ENCODE data around the gene CFH.

CFH gene

DNA sequence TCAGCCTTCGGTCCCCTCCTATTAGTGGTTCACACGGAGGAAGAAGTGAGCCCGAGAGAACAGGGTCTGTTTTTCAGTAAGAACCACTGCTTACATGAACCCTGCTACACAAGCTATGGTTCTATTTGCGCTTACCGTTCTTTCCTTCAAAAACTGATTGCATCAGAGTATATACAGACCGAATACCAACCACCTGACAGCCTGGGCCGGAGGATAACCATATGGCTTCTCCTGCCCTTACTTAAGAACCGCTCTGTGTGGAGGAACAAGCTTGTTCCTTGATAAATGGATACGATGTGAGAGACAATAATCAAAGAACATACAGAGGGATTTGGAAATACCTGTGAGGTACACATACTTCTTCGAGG is 42.5 kb upstream of the CFH start:
- Histone ChIP-seq H4K8ac (ENCODE audit: low read depth, low read length) (no peak overlapping the region), H3K36me3 (ENCODE audit: control insufficient read depth in 1 of 2, insufficient read depth in 2 of 2, low read length in 2 of 2) (no peaks in the 10 kb centered on the region), H4K91ac (ENCODE audit: low read depth, low read length) (no peak overlapping the region), H2BK120ac (ENCODE audit: insufficient read depth, low read length, poor library complexity) (no peak overlapping the region), H3K18ac (ENCODE audit: low read length) (no peak overlapping the region), H3K4me2 (ENCODE audit: low read length) (peak overlapping the region; percentile 64), H3K4me1 (ENCODE audit: control insufficient read depth in 1 of 2, insufficient read depth in 2 of 2, low read length in 2 of 2) (peaks cover 0 to 4% of the 10 kb centered on the region in 2 experiments), H3K27me3 (ENCODE audit: insufficient read depth, low read length) (no peaks in the 10 kb centered on the region), H3K4me3 (ENCODE audit: low read depth, low read length) (no peak overlapping the region), H3K27ac (ENCODE audit: low read depth, low read length) (no peak overlapping the region), H3K9ac (ENCODE audit: low read length) (no peak overlapping the region), H2AFZ (ENCODE audit: insufficient read depth, low read length, poor library complexity) (peak overlapping the region; percentile 56), H2BK12ac (ENCODE audit: low read length) (no peak overlapping the region), H2AK5ac (ENCODE audit: low read length) (no peak overlapping the region), H2BK5ac (ENCODE audit: low read depth, low read length, poor library complexity) (no peak overlapping the region), H3K23ac (ENCODE audit: low read length) (no peak overlapping the region), H3K79me1 (ENCODE audit: low read length) (no peaks in the 10 kb centered on the region), H3K4ac (ENCODE audit: low read depth, low read length) (no peak overlapping the region), H4K12ac (ENCODE audit: low read depth, low read length) (no peak overlapping the region), H3K9me3 (ENCODE audit: insufficient read depth, low read depth, low read length) (no peaks in the 10 kb centered on the region), H3K79me2 (ENCODE audit: control insufficient read depth, insufficient read depth, low read length, poor library complexity) (no peaks in the 10 kb centered on the region), H3K14ac (ENCODE audit: low read length) (no peak overlapping the region)
- peak; percentile 2 to 21 for DNase-seq
- no CpG with 5 or more reads among the region's 10 CpGs for WGBS (ENCODE audit: extremely low coverage, insufficient coverage, insufficient read length)

DNA sequence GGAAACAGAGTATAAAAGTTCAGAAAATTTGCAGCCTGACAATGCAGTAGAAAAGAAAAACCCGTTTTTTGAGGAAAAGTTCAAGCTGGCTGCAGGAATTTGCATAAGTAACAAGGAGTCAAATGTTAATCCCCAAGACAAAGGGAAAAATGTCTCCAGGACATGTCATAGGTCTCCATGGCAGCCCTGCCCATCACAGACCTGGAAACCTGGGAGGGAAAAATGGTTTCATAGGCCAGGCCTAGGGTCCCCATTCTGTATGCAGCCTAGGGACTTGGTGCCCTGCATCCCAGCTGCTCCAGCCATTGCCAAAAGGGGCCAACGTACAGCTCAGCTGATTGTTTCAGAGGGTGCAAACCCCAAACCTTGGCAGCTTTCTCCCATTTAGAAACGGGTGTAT is 40.0 kb upstream of the CFH start:
- no peak overlapping the region for H2AFZ ChIP-seq (ENCODE audit: insufficient read depth, low read length, poor library complexity)
- H4K91ac ChIP-seq (ENCODE audit: low read depth, low read length) = no peak overlapping the region
- H3K27me3 ChIP-seq (ENCODE audit: insufficient read depth, low read length) = no peaks in the 10 kb centered on the region
- H2BK12ac ChIP-seq (ENCODE audit: low read length) = no peak overlapping the region
- no peak overlapping the region for H3K4me2 ChIP-seq (ENCODE audit: low read length)
- no peak overlapping the region for H3K27ac ChIP-seq (ENCODE audit: low read depth, low read length)
- H3K4me3 ChIP-seq (ENCODE audit: low read depth, low read length) = no peak overlapping the region
- no peak overlapping the region for H2BK120ac ChIP-seq (ENCODE audit: insufficient read depth, low read length, poor library complexity)
- no peak overlapping the region for H4K12ac ChIP-seq (ENCODE audit: low read depth, low read length)
- H3K4me1 ChIP-seq (ENCODE audit: control insufficient read depth in 1 of 2, insufficient read depth in 2 of 2, low read length in 2 of 2) = peaks cover 0 to 4% of the 10 kb centered on the region in 2 experiments
- no peaks in the 10 kb centered on the region for H3K36me3 ChIP-seq (ENCODE audit: control insufficient read depth in 1 of 2, insufficient read depth in 2 of 2, low read length in 2 of 2)
- no peak overlapping the region for H3K23ac ChIP-seq (ENCODE audit: low read length)
- H3K4ac ChIP-seq (ENCODE audit: low read depth, low read length) = no peak overlapping the region
- H2AK5ac ChIP-seq (ENCODE audit: low read length) = no peak overlapping the region
- H3K9me3 ChIP-seq (ENCODE audit: insufficient read depth, low read depth, low read length) = no peaks in the 10 kb centered on the region
- H3K79me2 ChIP-seq (ENCODE audit: control insufficient read depth, insufficient read depth, low read length, poor library complexity) = no peaks in the 10 kb centered on the region
- H3K18ac ChIP-seq (ENCODE audit: low read length) = no peak overlapping the region
- H2BK5ac ChIP-seq (ENCODE audit: low read depth, low read length, poor library complexity) = no peak overlapping the region
- no peak for DNase-seq
- no peak overlapping the region for H4K8ac ChIP-seq (ENCODE audit: low read depth, low read length)
- no peaks in the 10 kb centered on the region for H3K79me1 ChIP-seq (ENCODE audit: low read length)
- no CpG with 5 or more reads among the region's 3 CpGs for WGBS (ENCODE audit: extremely low coverage, insufficient coverage, insufficient read length)
- no peak overlapping the region for H3K9ac ChIP-seq (ENCODE audit: low read length)
- H3K14ac ChIP-seq (ENCODE audit: low read length) = no peak overlapping the region

DNA sequence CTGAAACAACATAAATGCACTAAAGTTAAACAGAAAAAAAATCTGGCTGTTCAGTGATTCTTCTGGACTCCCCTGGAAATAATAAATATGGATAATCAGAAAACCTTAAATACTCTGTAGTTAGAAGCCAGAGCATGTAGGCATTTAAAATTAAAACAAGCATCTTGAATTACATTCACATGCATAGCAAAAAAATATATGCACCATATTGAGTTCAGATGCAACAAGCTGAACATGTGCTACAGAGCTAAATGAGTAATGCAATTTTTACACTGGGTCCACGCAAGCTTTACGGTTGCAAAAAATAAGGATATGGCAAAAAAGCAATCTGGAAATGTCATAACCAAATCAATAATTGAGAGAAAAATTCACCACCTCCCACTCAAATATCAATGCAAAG is 32.1 kb upstream of the CFH start:
- Histone ChIP-seq H3K23ac (ENCODE audit: low read length) (no peak overlapping the region), H3K36me3 (ENCODE audit: control insufficient read depth in 1 of 2, insufficient read depth in 2 of 2, low read length in 2 of 2) (no peaks in the 10 kb centered on the region), H3K14ac (ENCODE audit: low read length) (no peak overlapping the region), H3K79me1 (ENCODE audit: low read length) (no peaks in the 10 kb centered on the region), H3K27me3 (ENCODE audit: insufficient read depth, low read length) (no peaks in the 10 kb centered on the region), H2BK5ac (ENCODE audit: low read depth, low read length, poor library complexity) (no peak overlapping the region), H2BK12ac (ENCODE audit: low read length) (no peak overlapping the region), H2AFZ (ENCODE audit: insufficient read depth, low read length, poor library complexity) (no peak overlapping the region), H3K4me1 (ENCODE audit: control insufficient read depth in 1 of 2, insufficient read depth in 2 of 2, low read length in 2 of 2) (no peaks in the 10 kb centered on the region), H3K4me2 (ENCODE audit: low read length) (no peak overlapping the region), H3K9me3 (ENCODE audit: insufficient read depth, low read depth, low read length) (no peaks in the 10 kb centered on the region), H4K12ac (ENCODE audit: low read depth, low read length) (no peak overlapping the region), H3K9ac (ENCODE audit: low read length) (no peak overlapping the region), H3K79me2 (ENCODE audit: control insufficient read depth, insufficient read depth, low read length, poor library complexity) (no peaks in the 10 kb centered on the region), H4K91ac (ENCODE audit: low read depth, low read length) (no peak overlapping the region), H3K27ac (ENCODE audit: low read depth, low read length) (no peak overlapping the region), H2BK120ac (ENCODE audit: insufficient read depth, low read length, poor library complexity) (no peak overlapping the region), H4K8ac (ENCODE audit: low read depth, low read length) (no peak overlapping the region), H3K18ac (ENCODE audit: low read length) (no peak overlapping the region), H3K4ac (ENCODE audit: low read depth, low read length) (no peak overlapping the region), H2AK5ac (ENCODE audit: low read length) (no peak overlapping the region), H3K4me3 (ENCODE audit: low read depth, low read length) (no peak overlapping the region)
- no CpG with 5 or more reads among the region's 2 CpGs for WGBS (ENCODE audit: extremely low coverage, insufficient coverage, insufficient read length)
- DNase-seq = no peak

DNA sequence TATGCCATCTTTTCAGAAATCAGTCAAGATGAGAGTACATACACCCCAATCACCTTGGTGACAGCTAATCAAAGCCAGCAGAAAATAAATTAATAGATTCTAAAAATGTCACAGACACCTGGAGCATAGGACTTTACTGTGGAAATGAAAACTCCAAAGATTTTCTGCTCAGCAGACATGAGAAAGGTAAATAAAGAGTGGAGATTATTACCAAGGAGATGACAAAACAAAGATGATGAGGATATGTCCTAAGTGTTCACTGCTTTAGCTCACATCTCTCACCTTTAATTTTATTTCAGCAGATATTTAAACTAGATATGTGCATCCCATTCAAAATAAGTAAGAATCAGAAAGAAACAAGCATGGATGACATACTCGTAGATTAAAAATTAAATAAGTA is 28.8 kb upstream of the CFH start:
- H4K91ac ChIP-seq (ENCODE audit: low read depth, low read length) = no peak overlapping the region
- no peaks in the 10 kb centered on the region for H3K36me3 ChIP-seq (ENCODE audit: control insufficient read depth in 1 of 2, insufficient read depth in 2 of 2, low read length in 2 of 2)
- no peaks in the 10 kb centered on the region for H3K79me1 ChIP-seq (ENCODE audit: low read length)
- H3K79me2 ChIP-seq (ENCODE audit: control insufficient read depth, insufficient read depth, low read length, poor library complexity) = no peaks in the 10 kb centered on the region
- H4K12ac ChIP-seq (ENCODE audit: low read depth, low read length) = no peak overlapping the region
- H3K9ac ChIP-seq (ENCODE audit: low read length) = no peak overlapping the region
- no peaks in the 10 kb centered on the region for H3K9me3 ChIP-seq (ENCODE audit: insufficient read depth, low read depth, low read length)
- H3K27me3 ChIP-seq (ENCODE audit: insufficient read depth, low read length) = no peaks in the 10 kb centered on the region
- no peak for DNase-seq
- H4K8ac ChIP-seq (ENCODE audit: low read depth, low read length) = no peak overlapping the region
- no peak overlapping the region for H2BK12ac ChIP-seq (ENCODE audit: low read length)
- WGBS (ENCODE audit: extremely low coverage, insufficient coverage, insufficient read length) = no CpG with 5 or more reads among the region's 1 CpG
- H3K27ac ChIP-seq (ENCODE audit: low read depth, low read length) = no peak overlapping the region
- no peak overlapping the region for H3K18ac ChIP-seq (ENCODE audit: low read length)
- no peak overlapping the region for H2BK120ac ChIP-seq (ENCODE audit: insufficient read depth, low read length, poor library complexity)
- H3K4me3 ChIP-seq (ENCODE audit: low read depth, low read length) = no peak overlapping the region
- no peaks in the 10 kb centered on the region for H3K4me1 ChIP-seq (ENCODE audit: control insufficient read depth in 1 of 2, insufficient read depth in 2 of 2, low read length in 2 of 2)
- no peak overlapping the region for H3K4ac ChIP-seq (ENCODE audit: low read depth, low read length)
- H3K4me2 ChIP-seq (ENCODE audit: low read length) = no peak overlapping the region
- no peak overlapping the region for H3K14ac ChIP-seq (ENCODE audit: low read length)
- no peak overlapping the region for H2AFZ ChIP-seq (ENCODE audit: insufficient read depth, low read length, poor library complexity)
- no peak overlapping the region for H3K23ac ChIP-seq (ENCODE audit: low read length)
- H2BK5ac ChIP-seq (ENCODE audit: low read depth, low read length, poor library complexity) = no peak overlapping the region
- H2AK5ac ChIP-seq (ENCODE audit: low read length) = no peak overlapping the region
